ENCODE measurements around the gene BHLHE23. TPM values are rescaled to one million over a fixed set of nuclear protein-coding genes. Genes with fewer than 3 reads are reported as not detected.
A peak's percentile ranks its signal among the peaks of the same experiment; 100 is the strongest.
"Not testable (repeated sequence)": the region's sequence is repeated elsewhere in the genome, so short reads cannot be mapped to it uniquely, and the experiment has no call there.

BHLHE23 gene
- total and polyA plus RNA-seq, 2 donors from 2014 or later: not detected

DNA sequence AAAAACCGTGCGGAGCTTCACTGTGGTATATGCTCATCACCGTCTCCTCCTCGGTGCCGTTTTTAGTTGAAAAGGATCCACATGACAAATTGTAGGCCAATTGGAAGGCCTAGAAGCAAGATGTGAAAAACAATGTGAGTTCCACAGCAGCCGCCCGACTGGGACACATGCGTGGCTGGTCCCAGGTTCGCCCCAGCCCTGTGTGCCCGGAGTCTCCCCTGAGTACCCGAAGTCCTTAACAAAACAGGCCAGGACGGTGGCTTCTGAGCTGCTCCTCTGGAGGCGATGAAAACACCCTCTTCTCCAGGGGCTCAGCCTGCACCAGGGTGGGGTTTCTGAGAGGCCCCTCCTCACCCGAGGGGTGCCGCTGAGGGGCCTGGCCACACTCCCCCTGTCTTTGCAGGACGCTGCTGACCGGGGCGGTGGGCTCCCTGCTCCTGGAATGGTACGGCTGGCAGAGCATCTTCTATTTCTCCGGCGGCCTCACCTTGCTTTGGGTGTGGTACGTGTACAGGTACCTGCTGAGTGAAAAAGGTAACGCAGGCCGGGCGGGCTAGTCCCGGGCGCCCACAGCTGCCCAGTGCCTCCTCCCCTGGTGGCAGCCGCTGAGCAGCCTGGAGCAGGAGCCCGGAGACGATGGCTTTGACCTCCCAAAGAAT, 44.4 kb downstream of the BHLHE23 start:
- H3K27me3 ChIP-seq (ENCODE audit: control insufficient read depth, insufficient read depth, low read length): no peaks in the 10 kb centered on the region
- H3K36me3 ChIP-seq (ENCODE audit: control insufficient read depth in 2 of 3, insufficient read depth in 3 of 3, low read length in 3 of 3): no peaks in the 10 kb centered on the region
- no peak overlapping the region for H3K27ac ChIP-seq (ENCODE audit: low read depth in 2 of 2, low read length in 2 of 2)
- no peak overlapping the region for H3K4me3 ChIP-seq (ENCODE audit: low read length in 3 of 3)
- intact Hi-C loops (cut with DNase I): no loop called here
- DNase-seq (no peak), FAIRE-seq (no peak)
- no peaks in the 10 kb centered on the region for H3K4me1 ChIP-seq (ENCODE audit: control insufficient read depth in 2 of 3, insufficient read depth in 2 of 3, low read depth in 1 of 3, low read length in 3 of 3)
- TF ChIP-seq, protein P1, sequence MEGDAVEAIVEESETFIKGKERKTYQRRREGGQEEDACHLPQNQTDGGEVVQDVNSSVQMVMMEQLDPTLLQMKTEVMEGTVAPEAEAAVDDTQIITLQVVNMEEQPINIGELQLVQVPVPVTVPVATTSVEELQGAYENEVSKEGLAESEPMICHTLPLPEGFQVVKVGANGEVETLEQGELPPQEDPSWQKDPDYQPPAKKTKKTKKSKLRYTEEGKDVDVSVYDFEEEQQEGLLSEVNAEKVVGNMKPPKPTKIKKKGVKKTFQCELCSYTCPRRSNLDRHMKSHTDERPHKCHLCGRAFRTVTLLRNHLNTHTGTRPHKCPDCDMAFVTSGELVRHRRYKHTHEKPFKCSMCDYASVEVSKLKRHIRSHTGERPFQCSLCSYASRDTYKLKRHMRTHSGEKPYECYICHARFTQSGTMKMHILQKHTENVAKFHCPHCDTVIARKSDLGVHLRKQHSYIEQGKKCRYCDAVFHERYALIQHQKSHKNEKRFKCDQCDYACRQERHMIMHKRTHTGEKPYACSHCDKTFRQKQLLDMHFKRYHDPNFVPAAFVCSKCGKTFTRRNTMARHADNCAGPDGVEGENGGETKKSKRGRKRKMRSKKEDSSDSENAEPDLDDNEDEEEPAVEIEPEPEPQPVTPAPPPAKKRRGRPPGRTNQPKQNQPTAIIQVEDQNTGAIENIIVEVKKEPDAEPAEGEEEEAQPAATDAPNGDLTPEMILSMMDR (IDR thresholded peaks at IDR 0.05; ENCODE audit: borderline replicate concordance, extremely low read depth, insufficient read depth): no peak
- no peaks in the 10 kb centered on the region for H3K9me3 ChIP-seq (ENCODE audit: control insufficient read depth in 2 of 3, insufficient read depth in 1 of 3, low read length in 3 of 3)
- no peak overlapping the region for H3K9ac ChIP-seq (ENCODE audit: low read length in 3 of 3)

DNA sequence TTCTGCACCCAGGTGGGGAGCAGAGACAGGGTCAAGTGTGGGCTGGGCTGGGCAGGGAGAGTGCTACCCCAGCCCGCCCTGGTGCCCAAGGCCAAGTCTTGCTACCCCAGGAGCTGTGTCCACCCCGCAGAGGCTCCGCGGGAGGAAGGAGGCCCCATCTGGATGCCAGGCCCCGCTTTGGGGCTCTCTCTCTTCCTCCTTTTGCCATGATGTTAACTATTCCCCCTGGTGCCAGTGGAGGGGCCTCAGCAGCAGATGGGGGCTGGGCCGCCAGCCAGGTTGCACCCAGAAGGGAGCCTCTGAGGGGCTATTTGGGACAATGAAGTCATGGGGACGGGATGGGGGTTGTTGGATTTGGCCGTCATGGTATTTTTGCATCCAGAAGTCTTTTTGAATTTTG, 45.0 kb downstream of the BHLHE23 start:
- Histone ChIP-seq H3K9me3 (ENCODE audit: control insufficient read depth in 2 of 3, insufficient read depth in 1 of 3, low read length in 3 of 3) (no peaks in the 10 kb centered on the region), H3K27me3 (ENCODE audit: control insufficient read depth, insufficient read depth, low read length) (no peaks in the 10 kb centered on the region), H3K4me3 (ENCODE audit: low read length in 3 of 3) (no peak overlapping the region), H3K9ac (ENCODE audit: low read length in 3 of 3) (no peak overlapping the region), H3K4me1 (ENCODE audit: control insufficient read depth in 2 of 3, insufficient read depth in 2 of 3, low read depth in 1 of 3, low read length in 3 of 3) (no peaks in the 10 kb centered on the region), H3K27ac (ENCODE audit: low read depth in 2 of 2, low read length in 2 of 2) (no peak overlapping the region), H3K36me3 (ENCODE audit: control insufficient read depth in 2 of 3, insufficient read depth in 3 of 3, low read length in 3 of 3) (no peaks in the 10 kb centered on the region)
- no peak for FAIRE-seq
- DNase-seq: peak in 1 of 5 donors; percentile 61
- intact Hi-C loops (cut with DNase I): no loop called here
- TF ChIP-seq, protein P1 (IDR thresholded peaks at IDR 0.05; ENCODE audit: borderline replicate concordance, extremely low read depth, insufficient read depth): no peak

DNA sequence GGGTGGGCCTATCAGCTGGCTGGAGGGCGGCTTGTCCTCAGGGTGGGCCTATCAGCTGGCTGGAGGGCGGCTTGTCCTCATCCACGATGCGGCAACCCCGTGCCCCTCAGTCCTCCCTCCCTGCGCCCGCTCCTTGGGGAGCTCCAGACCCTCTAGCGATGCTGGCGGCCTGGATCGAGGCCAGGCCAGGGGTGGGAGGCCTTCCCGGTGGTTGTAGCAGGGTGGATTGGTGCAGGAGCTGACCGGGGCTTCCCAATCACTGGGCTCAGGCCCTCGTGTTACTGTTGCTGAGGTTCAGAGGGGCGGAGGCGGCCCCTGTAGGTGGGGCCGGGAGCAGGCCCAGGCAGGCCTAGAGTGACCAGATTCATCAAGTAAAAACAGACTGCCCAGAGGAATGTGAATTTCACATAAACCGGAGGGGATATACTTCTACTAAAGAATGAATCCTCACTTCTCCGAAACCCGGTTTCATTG, 45.4 kb downstream of the BHLHE23 start:
- H3K4me3 ChIP-seq (ENCODE audit: low read length in 3 of 3): no peak overlapping the region
- H3K36me3 ChIP-seq (ENCODE audit: control insufficient read depth in 2 of 3, insufficient read depth in 3 of 3, low read length in 3 of 3): no peaks in the 10 kb centered on the region
- no peaks in the 10 kb centered on the region for H3K4me1 ChIP-seq (ENCODE audit: control insufficient read depth in 2 of 3, insufficient read depth in 2 of 3, low read depth in 1 of 3, low read length in 3 of 3)
- no peak for FAIRE-seq
- no peaks in the 10 kb centered on the region for H3K9me3 ChIP-seq (ENCODE audit: control insufficient read depth in 2 of 3, insufficient read depth in 1 of 3, low read length in 3 of 3)
- intact Hi-C loops (cut with DNase I): no loop called here
- H3K27me3 ChIP-seq (ENCODE audit: control insufficient read depth, insufficient read depth, low read length): no peaks in the 10 kb centered on the region
- TF ChIP-seq, protein P1 (IDR thresholded peaks at IDR 0.05; ENCODE audit: borderline replicate concordance, extremely low read depth, insufficient read depth): no peak
- peak in 2 of 5 donors; percentile 65 to 78 for DNase-seq
- no peak overlapping the region for H3K9ac ChIP-seq (ENCODE audit: low read length in 3 of 3)
- no peak overlapping the region for H3K27ac ChIP-seq (ENCODE audit: low read depth in 2 of 2, low read length in 2 of 2)

DNA sequence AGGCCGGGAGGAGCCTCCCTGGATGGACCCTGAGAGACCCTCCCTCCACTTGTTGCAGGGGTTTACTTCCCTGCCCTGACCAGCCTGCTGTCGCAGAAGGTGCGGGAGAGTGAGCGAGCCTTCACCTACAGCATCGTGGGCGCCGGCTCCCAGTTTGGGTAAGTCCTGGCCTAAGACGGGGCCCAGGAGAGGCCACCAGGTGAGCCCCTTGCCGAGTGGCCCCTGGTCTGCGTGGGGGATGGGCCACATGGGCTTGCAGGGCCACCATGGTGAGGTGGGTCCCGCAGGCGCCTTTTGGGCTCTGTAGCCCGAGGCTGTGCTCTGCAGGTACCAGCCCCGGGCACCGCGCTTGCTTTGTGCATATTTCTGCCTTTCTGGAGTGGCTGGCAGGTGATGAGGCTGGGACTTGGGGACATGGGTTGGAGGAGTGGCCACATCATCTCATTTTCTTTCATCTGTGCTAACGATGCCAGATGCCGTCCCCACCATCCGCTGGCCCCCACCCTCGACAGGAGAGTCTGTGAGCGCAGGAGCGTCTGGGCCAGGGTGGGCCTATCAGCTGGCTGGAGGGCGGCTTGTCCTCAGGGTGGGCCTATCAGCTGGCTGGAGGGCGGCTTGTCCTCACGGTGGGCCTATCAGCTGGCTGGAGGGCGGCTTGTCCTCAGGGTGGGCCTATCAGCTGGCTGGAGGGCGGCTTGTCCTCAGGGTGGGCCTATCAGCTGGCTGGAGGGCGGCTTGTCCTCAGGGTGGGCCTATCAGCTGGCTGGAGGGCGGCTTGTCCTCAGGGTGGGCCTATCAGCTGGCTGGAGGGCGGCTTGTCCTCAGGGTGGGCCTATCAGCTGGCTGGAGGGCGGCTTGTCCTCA, 46.1 kb downstream of the BHLHE23 start:
- FAIRE-seq; H3K4me1 ChIP-seq (ENCODE audit: control insufficient read depth in 2 of 3, insufficient read depth in 2 of 3, low read depth in 1 of 3, low read length in 3 of 3); H3K4me3 ChIP-seq (ENCODE audit: low read length in 3 of 3); H3K27ac ChIP-seq (ENCODE audit: low read depth in 2 of 2, low read length in 2 of 2); intact Hi-C loops (cut with DNase I); H3K27me3 ChIP-seq (ENCODE audit: control insufficient read depth, insufficient read depth, low read length); H3K9me3 ChIP-seq (ENCODE audit: control insufficient read depth in 2 of 3, insufficient read depth in 1 of 3, low read length in 3 of 3); H3K9ac ChIP-seq (ENCODE audit: low read length in 3 of 3); H3K36me3 ChIP-seq (ENCODE audit: control insufficient read depth in 2 of 3, insufficient read depth in 3 of 3, low read length in 3 of 3): not testable (repeated sequence)
- peak in 1 of 5 donors; percentile 70 for DNase-seq

Measured in kidney (tissue), 14 donors.